ENCODE results near the gene NOL7. TPM values are rescaled to one million over a fixed set of nuclear protein-coding genes. Genes with fewer than 3 reads are reported as not detected.

The NOL7 gene
- total and polyA plus RNA-seq, 2 experiments from 2014 or later, result 97.2 to 251 TPM

GRCh38 chr6:13624871-13625288 lies 9.7 kb downstream of the NOL7 start:
- Mint-ChIP-seq H3K4me3 (no peak overlapping the region), H3K27ac (no peak overlapping the region), H3K9me3 (no peaks in the 10 kb centered on the region), H3K4me1 (peaks cover 4% of the 10 kb centered on the region), H3K36me3 (ENCODE audit: low read depth) (peaks cover 44% of the 10 kb centered on the region), H3K27me3 (ENCODE audit: insufficient read depth, low read depth, poor library complexity) (no peaks in the 10 kb centered on the region)
- no peak overlapping the region for H3K4me2 ChIP-seq
- H3K79me2 ChIP-seq (replicated peaks; ENCODE audit: insufficient read depth), result no peaks in the 10 kb centered on the region
- H3K27me3 ChIP-seq (ENCODE audit: insufficient read depth), result no peaks in the 10 kb centered on the region
- TF ChIP-seq EZH2phosphoT487 (IDR thresholded peaks at IDR 0.05; ENCODE audit: unreplicated experiment), result no peak
- no peak for TF ChIP-seq ZNF462 (CRISPR knock-in tag; IDR thresholded peaks at IDR 0.05)
- TF ChIP-seq CTCF (conservative IDR thresholded peaks at IDR 0.05; ENCODE audit: low read depth in 2 of 2), result peak; percentile 75 to 81
- no peak for TF ChIP-seq ETS1 (IDR thresholded peaks at IDR 0.05)
- TF ChIP-seq STAT1 (IDR thresholded peaks at IDR 0.05; ENCODE audit: unreplicated experiment), result no peak
- TF ChIP-seq POLR2AphosphoS5 (IDR thresholded peaks at IDR 0.05; ENCODE audit: low read depth), result no peak
- H3K4me1 ChIP-seq (ENCODE audit: insufficient read depth), result no peaks in the 10 kb centered on the region
- DNase-seq (ENCODE audit: low spot score) (peak; percentile 92), ATAC-seq (peak; percentile 99)
- no peak overlapping the region for H2AFZ ChIP-seq
- no peak overlapping the region for H3K4me3 ChIP-seq
- H3K9me2 ChIP-seq (ENCODE audit: insufficient read depth), result no peaks in the 10 kb centered on the region
- no peak overlapping the region; the same call in 1 of the 2 replicates for H3K27ac ChIP-seq (ENCODE audit: low read depth)
- peaks cover 6% of the 10 kb centered on the region; the same call in 1 of the 2 replicates for H3F3A ChIP-seq (replicated peaks; ENCODE audit: low read depth)
- peaks cover 35% of the 10 kb centered on the region for H3K36me3 ChIP-seq (ENCODE audit: insufficient read depth)
- no peaks in the 10 kb centered on the region; the same call in 1 of the 2 replicates for H4K20me1 ChIP-seq (replicated peaks; ENCODE audit: insufficient read depth)
